ENCODE results near the gene IL4I1. TPM values are rescaled to one million over a fixed set of nuclear protein-coding genes. Genes with fewer than 3 reads are reported as not detected.

Gene IL4I1
- total RNA-seq, 1 donor from 2014 or later: 0.90 TPM

GRCh38 chr19:49938662-49939061 is 42.0 kb upstream of the IL4I1 start:
- Mint-ChIP-seq H3K9me3 (ENCODE audit: unreplicated experiment) (no peaks in the 10 kb centered on the region), H3K4me3 (ENCODE audit: unreplicated experiment) (no peak overlapping the region), H3K27ac (ENCODE audit: unreplicated experiment) (no peak overlapping the region), H3K36me3 (ENCODE audit: low read depth, unreplicated experiment) (peaks cover 2% of the 10 kb centered on the region), H3K27me3 (ENCODE audit: unreplicated experiment) (peaks cover 4% of the 10 kb centered on the region), H3K4me1 (ENCODE audit: unreplicated experiment) (no peaks in the 10 kb centered on the region)
- no peak for TF ChIP-seq CTCF (IDR thresholded peaks at IDR 0.05; ENCODE audit: unreplicated experiment)
- no peak for DNase-seq (ENCODE audit: low spot score)

- Mint-ChIP-seq H3K9me3 (ENCODE audit: unreplicated experiment) (no peaks in the 10 kb centered on the region), H3K4me3 (ENCODE audit: unreplicated experiment) (no peak overlapping the region), H3K4me1 (ENCODE audit: unreplicated experiment) (no peaks in the 10 kb centered on the region), H3K36me3 (ENCODE audit: low read depth, unreplicated experiment) (peaks cover 8% of the 10 kb centered on the region), H3K27me3 (ENCODE audit: unreplicated experiment) (peaks cover 8% of the 10 kb centered on the region), H3K27ac (ENCODE audit: unreplicated experiment) (no peak overlapping the region)
- TF ChIP-seq CTCF (IDR thresholded peaks at IDR 0.05; ENCODE audit: unreplicated experiment): peak; percentile 97
- DNase-seq (ENCODE audit: low spot score): peak; percentile 93
Observed at GRCh38 chr19:49937750-49938381, 41.2 kb upstream of the IL4I1 start.

GRCh38 chr19:49936549-49936948 is 39.9 kb upstream of the IL4I1 start:
- no peak for DNase-seq (ENCODE audit: low spot score)
- Mint-ChIP-seq H3K27me3 (ENCODE audit: unreplicated experiment) (peaks cover 8% of the 10 kb centered on the region), H3K27ac (ENCODE audit: unreplicated experiment) (no peak overlapping the region), H3K9me3 (ENCODE audit: unreplicated experiment) (no peaks in the 10 kb centered on the region), H3K36me3 (ENCODE audit: low read depth, unreplicated experiment) (peaks cover 13% of the 10 kb centered on the region), H3K4me1 (ENCODE audit: unreplicated experiment) (no peaks in the 10 kb centered on the region), H3K4me3 (ENCODE audit: unreplicated experiment) (no peak overlapping the region)
- TF ChIP-seq CTCF (IDR thresholded peaks at IDR 0.05; ENCODE audit: unreplicated experiment): no peak

- Mint-ChIP-seq H3K27ac (ENCODE audit: unreplicated experiment) (peak overlapping the region; percentile 11), H3K9me3 (ENCODE audit: unreplicated experiment) (no peaks in the 10 kb centered on the region), H3K27me3 (ENCODE audit: unreplicated experiment) (peaks cover 15% of the 10 kb centered on the region), H3K4me1 (ENCODE audit: unreplicated experiment) (peaks cover 1% of the 10 kb centered on the region), H3K36me3 (ENCODE audit: low read depth, unreplicated experiment) (peaks cover 19% of the 10 kb centered on the region), H3K4me3 (ENCODE audit: unreplicated experiment) (peak overlapping the region; percentile 35)
- DNase-seq (ENCODE audit: low spot score): no peak
- TF ChIP-seq CTCF (IDR thresholded peaks at IDR 0.05; ENCODE audit: unreplicated experiment): no peak
Observed at GRCh38 chr19:49933643-49934042, 37.0 kb upstream of the IL4I1 start.

- H3K27ac Mint-ChIP-seq (ENCODE audit: unreplicated experiment): no peak overlapping the region
- peaks cover 24% of the 10 kb centered on the region for H3K27me3 Mint-ChIP-seq (ENCODE audit: unreplicated experiment)
- no peak overlapping the region for H3K4me3 Mint-ChIP-seq (ENCODE audit: unreplicated experiment)
- no peaks in the 10 kb centered on the region for H3K9me3 Mint-ChIP-seq (ENCODE audit: unreplicated experiment)
- DNase-seq (ENCODE audit: low spot score): no peak
- H3K36me3 Mint-ChIP-seq (ENCODE audit: low read depth, unreplicated experiment): peaks cover 24% of the 10 kb centered on the region
- no peak for TF ChIP-seq CTCF (IDR thresholded peaks at IDR 0.05; ENCODE audit: unreplicated experiment)
- H3K4me1 Mint-ChIP-seq (ENCODE audit: unreplicated experiment): peaks cover 8% of the 10 kb centered on the region
Observed at GRCh38 chr19:49932731-49933131, 36.0 kb upstream of the IL4I1 start.

All from endothelial cell (in vitro differentiated cells).